NT2/D1 (cell line): ENCODE measurements around the gene PEPD.

Source experiments
- DNase-seq: peaks from one replicate; pipeline ENCODE4 v3.0.0-alpha.2; 2011; ENCODE audit warnings: low read depth, low spot score
- H3K27me3 ChIP-seq: 2 replicates; pipeline ENCODE4 v1.6.0; 2011; ENCODE audit warnings: mild to moderate bottlenecking; ENCODE audit not compliant: insufficient read length, insufficient read depth
- H3K36me3 ChIP-seq: 2 replicates; pipeline ENCODE4 v1.6.1; 2011; ENCODE audit warnings: mild to moderate bottlenecking, low read length, mixed read lengths; ENCODE audit not compliant: insufficient read depth, insufficient read length
- H3K4me1 ChIP-seq: 2 replicates; pipeline ENCODE4 v1.5.1; 2011; ENCODE audit not compliant: insufficient read depth, insufficient read length
- H3K4me3 ChIP-seq: 2 replicates; pipeline ENCODE4 v1.5.1; 2011; ENCODE audit warnings: low read depth; ENCODE audit not compliant: insufficient read length
- H3K9ac ChIP-seq: 2 replicates; pipeline ENCODE4 v1.6.0; 2011; ENCODE audit warnings: low read depth; ENCODE audit not compliant: insufficient read length
- H3K9me3 ChIP-seq: 2 replicates; pipeline ENCODE4 v1.5.1; 2011; ENCODE audit warnings: mild to moderate bottlenecking, low read length; ENCODE audit not compliant: insufficient read depth
- SUZ12 ChIP-seq: IDR thresholded peaks from 2 replicates; pipeline ENCODE4 v1.6.1; 2011; ENCODE audit not compliant: insufficient read length, insufficient read depth; ENCODE audit errors: extremely low read depth
- YY1 ChIP-seq: IDR thresholded peaks from 2 replicates; pipeline ENCODE4 v1.6.1; 2011; ENCODE audit not compliant: insufficient read length, insufficient read depth
- ZNF274 ChIP-seq: IDR thresholded peaks from 2 replicates; pipeline ENCODE4 v1.6.1; 2011; ENCODE audit warnings: mild to moderate bottlenecking, low read depth, low read length

The PEPD gene

DNA sequence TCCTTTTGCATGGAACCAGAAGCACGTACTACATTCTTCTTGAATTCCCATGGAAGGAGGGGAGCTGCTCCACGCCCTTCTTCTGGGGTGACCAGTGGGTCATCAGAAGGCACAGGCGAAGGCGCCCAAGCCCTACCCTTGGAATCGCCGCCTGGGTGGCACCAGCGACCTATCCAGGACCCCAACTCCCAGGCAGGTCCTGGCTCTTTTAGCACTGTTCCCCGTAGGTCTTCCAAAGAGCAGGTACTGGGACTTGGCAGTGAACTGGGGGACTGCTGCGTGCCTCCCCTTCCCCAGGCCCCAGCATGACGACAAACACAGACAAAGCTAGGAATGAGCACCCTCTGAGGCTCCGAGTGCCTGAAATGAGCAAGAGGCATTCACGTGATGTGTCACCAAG lies 103.1 kb downstream of the PEPD start:
- H3K4me1 ChIP-seq, result peaks cover 6% of the 10 kb centered on the region
- H3K9me3 ChIP-seq, result no peaks in the 10 kb centered on the region
- DNase-seq, result no peak
- TF ChIP-seq SUZ12 (no peak), ZNF274 (no peak), YY1 (no peak)
- no peak overlapping the region for H3K9ac ChIP-seq
- H3K4me3 ChIP-seq, result no peak overlapping the region
- H3K36me3 ChIP-seq, result peaks cover 2% of the 10 kb centered on the region
- no peaks in the 10 kb centered on the region for H3K27me3 ChIP-seq

DNA sequence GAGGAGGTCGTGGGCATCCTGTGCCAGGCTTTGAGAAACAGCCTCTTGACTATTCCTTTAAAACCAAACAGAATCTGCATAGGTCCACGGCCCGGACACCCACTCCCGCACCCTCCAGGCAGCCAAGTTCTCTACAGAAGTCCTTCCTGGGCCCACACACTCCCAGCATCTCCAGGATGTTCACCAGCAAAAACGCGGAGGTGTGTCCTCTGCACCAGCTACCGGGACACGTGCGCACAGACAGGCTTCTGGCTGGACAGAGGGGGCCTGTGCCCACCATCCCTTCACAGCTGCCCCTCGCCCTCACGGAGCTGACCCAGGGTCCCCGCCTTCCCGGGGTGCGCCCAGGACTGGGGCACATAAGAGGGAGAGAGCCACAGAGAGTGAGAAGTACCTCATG lies 103.8 kb downstream of the PEPD start:
- no peak overlapping the region for H3K9ac ChIP-seq
- peaks cover 5% of the 10 kb centered on the region for H3K36me3 ChIP-seq
- H3K9me3 ChIP-seq, result no peaks in the 10 kb centered on the region
- TF ChIP-seq ZNF274, result no peak
- TF ChIP-seq YY1, result no peak
- TF ChIP-seq SUZ12, result no peak
- H3K4me1 ChIP-seq, result peaks cover 6% of the 10 kb centered on the region
- H3K4me3 ChIP-seq, result no peak overlapping the region
- no peaks in the 10 kb centered on the region for H3K27me3 ChIP-seq
- DNase-seq, result no peak

DNA sequence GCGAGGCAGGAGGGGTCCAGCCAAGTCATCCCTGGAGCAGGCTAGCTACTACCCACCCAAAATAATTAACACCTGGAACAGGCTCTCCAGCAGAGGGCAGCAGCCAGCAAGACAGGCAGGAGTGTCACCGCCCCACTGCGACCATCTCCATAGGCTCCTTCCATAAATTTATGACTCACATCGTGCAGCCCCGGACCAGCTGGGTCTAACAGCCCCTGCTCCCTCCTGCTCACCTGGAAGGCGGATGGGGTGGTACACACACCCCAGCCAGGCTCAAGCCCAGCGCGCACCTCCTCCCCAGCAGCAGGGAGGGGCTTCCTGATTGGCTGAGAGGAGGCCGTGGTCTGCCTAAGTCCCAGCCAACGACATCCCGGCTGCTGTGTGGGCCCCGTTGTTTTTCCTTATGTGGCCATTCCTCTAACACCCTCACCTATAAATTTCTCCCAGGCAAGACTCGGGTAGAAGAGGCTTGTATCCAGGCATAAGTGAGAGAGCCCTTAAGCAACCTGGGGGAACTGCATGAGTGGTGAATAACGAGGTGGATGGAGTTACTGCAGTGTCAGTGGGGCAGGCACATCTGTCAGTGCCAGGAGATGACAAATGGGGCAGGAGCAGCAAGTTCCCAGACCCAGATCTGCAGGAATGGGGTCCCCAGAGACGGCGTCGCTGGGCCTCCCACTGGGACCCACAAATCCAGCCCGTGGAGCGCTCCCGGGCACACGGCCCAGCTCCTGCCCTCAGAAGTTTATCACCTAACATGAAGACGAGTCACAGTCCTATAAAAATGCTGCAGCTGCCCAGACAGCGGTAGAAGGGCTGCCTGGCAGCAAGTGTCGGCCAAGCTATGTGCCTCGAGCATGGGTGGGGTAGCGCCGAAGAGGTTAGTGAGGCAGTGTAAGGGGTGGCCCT lies 105.0 kb downstream of the PEPD start:
- Histone ChIP-seq H3K9me3 (no peaks in the 10 kb centered on the region), H3K36me3 (peaks cover 5% of the 10 kb centered on the region), H3K9ac (no peak overlapping the region), H3K27me3 (no peaks in the 10 kb centered on the region), H3K4me1 (peaks cover 6% of the 10 kb centered on the region), H3K4me3 (no peak overlapping the region)
- peak; percentile 47 for DNase-seq
- TF ChIP-seq SUZ12 (no peak), YY1 (no peak), ZNF274 (no peak)

DNA sequence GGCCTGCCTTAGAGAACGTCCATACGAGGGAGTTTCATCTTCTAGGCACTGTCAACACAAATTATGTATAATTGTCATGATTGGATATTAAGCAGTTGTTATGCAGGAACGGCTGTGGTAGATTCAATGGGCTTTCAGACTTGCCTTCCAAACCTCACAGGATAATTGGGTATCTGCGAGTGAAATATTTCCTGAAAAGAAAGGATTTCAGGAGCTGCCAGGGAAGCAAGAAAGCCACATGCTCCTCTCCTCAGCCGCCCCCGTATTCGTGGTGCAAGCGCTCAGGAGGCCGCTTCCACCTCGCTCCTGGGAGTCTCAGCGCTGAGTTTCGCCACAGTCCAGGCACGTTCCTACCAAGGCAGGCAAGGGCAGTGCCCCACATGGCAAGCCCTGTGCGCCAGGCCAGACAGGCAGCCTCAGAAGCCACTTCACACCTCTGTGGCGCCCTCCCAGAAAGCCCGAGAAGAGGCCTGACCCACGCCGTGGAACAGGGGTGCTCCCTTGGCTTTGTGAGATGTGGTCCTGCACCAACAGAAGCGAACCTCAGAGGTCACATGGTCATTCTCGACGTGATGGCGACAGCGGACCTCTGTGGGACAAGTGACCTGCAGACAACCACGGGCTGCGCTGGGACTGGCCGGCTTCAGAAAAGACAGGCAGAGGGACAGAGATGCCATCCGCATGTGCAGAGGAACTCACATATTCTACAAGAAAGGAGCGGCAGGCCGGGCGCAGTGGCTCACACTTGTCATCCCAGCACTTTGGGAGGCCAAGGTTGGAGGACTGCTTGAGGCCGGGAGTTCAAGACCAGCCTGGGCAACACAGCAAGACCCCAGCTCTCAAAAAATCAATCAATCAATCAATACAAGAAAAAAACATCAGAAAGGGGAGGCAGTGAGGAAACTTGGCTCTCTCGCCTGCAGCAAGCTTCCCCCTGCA lies 106.7 kb downstream of the PEPD start:
- Histone ChIP-seq H3K4me1 (peaks cover 15% of the 10 kb centered on the region), H3K36me3 (peaks cover 15% of the 10 kb centered on the region), H3K27me3 (no peaks in the 10 kb centered on the region), H3K9ac (no peak overlapping the region), H3K9me3 (no peaks in the 10 kb centered on the region), H3K4me3 (no peak overlapping the region)
- TF ChIP-seq ZNF274, result no peak
- TF ChIP-seq SUZ12, result no peak
- TF ChIP-seq YY1, result no peak
- no peak for DNase-seq

DNA sequence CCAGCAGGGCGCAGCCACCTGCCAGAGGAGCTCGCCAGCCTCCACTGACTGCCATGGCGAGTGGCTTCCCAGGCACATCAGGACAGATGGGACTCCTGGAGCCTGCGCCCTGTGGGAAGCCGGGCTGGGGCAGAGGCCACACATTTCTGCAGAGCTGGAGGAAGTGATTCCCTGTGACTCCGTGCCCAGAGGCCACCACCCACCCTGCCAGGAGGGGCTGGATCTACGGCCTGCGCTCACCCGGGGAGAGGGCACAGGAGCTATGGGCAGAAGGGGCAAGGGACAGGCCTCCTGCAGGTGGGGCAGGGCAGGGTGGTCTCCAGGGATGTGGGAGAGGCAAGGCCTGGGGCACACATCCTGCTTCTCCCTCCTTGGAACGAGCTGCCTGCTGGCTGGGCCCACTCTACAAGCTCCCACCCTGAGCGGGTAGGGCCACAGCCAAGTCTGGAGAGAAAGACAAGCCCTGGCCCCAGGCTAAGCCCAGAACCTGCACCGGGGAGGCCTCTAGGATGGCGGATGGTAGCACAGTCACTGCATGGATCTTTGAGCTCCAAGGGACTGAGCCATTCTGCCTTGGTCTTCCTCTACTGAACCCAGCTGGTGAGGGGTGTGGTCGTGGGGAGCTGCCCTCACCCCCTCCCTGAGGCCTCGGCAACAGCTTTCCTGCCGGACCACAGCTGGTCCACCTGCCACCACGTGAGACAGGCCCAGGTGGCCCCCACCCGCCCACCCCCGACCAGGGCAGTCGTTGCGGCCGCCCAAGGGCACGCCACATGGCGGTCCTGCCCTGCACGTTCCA lies 107.5 kb downstream of the PEPD start:
- Histone ChIP-seq H3K9ac (no peak overlapping the region), H3K9me3 (no peaks in the 10 kb centered on the region), H3K36me3 (peaks cover 17% of the 10 kb centered on the region), H3K4me3 (no peak overlapping the region), H3K4me1 (peaks cover 15% of the 10 kb centered on the region), H3K27me3 (no peaks in the 10 kb centered on the region)
- DNase-seq, result no peak
- TF ChIP-seq ZNF274 (no peak), SUZ12 (no peak), YY1 (no peak)

DNA sequence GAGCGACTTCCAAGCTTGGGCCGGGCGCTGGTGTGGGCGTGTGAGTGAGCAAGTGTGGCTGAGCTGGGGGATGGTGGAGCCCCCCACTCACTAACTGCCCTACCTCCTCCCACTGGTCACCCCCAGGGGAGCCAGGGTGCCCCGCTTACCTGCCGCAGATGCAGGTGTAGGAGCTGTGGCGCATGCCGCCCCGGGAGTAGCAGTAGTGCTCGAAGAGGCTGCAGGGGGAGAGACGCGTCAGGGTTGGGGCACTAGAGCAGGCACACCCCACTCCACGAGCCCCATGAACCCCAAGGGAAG lies 108.2 kb downstream of the PEPD start:
- Histone ChIP-seq H3K4me1 (peaks cover 15% of the 10 kb centered on the region), H3K9ac (no peak overlapping the region), H3K27me3 (no peaks in the 10 kb centered on the region), H3K9me3 (no peaks in the 10 kb centered on the region), H3K36me3 (peaks cover 15% of the 10 kb centered on the region), H3K4me3 (no peak overlapping the region)
- TF ChIP-seq SUZ12 (no peak), YY1 (no peak), ZNF274 (no peak)
- DNase-seq, result no peak
